GM18868 (cell line): ENCODE data around the gene RIT2.

ENCODE experiments used
- ATAC-seq: cut with Tn5 transposase; IDR thresholded peaks from one replicate; pipeline ENCODE4 v1.9.1; 2021; ENCODE audit warnings: mild to moderate bottlenecking, moderate library complexity; ENCODE audit not compliant: unreplicated experiment

RIT2 gene

DNA sequence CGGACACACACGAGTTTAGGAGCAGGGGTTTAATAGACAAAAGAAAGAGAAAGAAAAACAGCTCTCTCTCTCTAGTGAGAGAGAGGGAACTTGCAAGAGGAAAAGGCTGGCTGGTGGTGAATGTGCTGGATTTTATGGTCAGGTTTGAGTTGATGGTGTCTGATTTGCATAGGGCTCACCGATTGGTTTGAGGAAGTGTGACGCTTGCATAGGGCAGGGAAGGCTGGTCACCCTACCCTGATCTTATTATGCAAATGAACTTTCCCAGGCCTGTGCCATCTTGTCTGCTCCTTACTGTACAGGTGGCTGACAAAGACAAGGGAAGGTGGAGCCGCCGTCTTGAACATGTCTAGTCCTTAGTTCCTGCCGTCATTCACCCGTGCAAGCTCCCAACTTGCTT lies 408.9 kb downstream of the RIT2 start:
- ATAC-seq: no peak

DNA sequence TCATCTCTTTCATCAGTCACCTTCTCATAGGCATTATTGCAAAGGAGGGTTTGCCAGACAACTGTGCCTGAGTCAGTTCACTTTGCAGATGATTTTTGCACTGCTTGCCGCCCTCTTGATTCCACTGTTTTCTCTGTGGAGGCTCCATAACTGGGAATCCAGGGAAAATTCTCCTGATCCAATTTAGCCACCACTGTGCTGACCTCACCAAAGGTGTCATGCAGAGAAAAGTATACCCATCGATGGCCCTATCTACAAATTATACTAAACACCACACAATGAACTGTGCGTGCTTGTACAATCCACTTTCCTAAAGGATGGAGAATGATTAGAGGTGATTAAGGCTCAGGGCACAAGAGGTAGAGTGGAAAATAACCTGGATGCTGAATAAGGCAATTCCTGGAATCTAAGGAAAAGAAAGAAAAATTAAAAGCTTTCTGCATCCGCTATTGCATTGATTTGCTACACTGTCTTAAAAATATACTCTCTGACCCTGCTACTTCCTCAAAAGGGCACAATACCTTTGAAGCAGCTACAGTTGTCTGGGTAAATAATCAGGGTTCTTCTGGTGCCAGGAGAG lies 409.4 kb downstream of the RIT2 start:
- no peak for ATAC-seq
